Activated CD4-positive, alpha-beta T cell treated with anti-CD3 and anti-CD28 coated beads, Interleukin-2, amount 50 U/mL, for 16 hours (primary cell): ENCODE measurements around the gene REC8.
A peak's percentile ranks its signal among the peaks of the same experiment; 100 is the strongest.
"Not testable (repeated sequence)": the region's sequence is repeated elsewhere in the genome, so short reads cannot be mapped to it uniquely, and the experiment has no call there.

ENCODE experiments used
- DNase-seq: peaks from one replicate; pipeline ENCODE4 v3.0.0-alpha.2; 2020

REC8 gene

GRCh38 chr14:24206260-24207103, 34.6 kb downstream of the REC8 start:
- DNase-seq = no peak

- DNase-seq = no peak
Measured at GRCh38 chr14:24207104-24207551, 35.2 kb downstream of the REC8 start.

GRCh38 chr14:24207625-24208024, 35.7 kb downstream of the REC8 start:
- no peak for DNase-seq

GRCh38 chr14:24211311-24211710, 39.4 kb downstream of the REC8 start:
- DNase-seq = no peak

GRCh38 chr14:24212924-24213865, 41.3 kb downstream of the REC8 start, which contains the start of gene CHMP4A:
TSS of gene CHMP4A (minus strand) at chr14:24213488. CDS start at chr14:24213439, 49 bp downstream.
- peak; percentile 98 for DNase-seq

- DNase-seq = no peak
Measured at GRCh38 chr14:24213866-24214662, 42.2 kb downstream of the REC8 start.

GRCh38 chr14:24215495-24216344, 43.8 kb downstream of the REC8 start, which contains the start of gene MDP1:
TSS of gene MDP1 (minus strand) at chr14:24216066. CDS start at chr14:24215955, 111 bp downstream.
- peak; percentile 92 for DNase-seq

- DNase-seq = no peak
Measured at GRCh38 chr14:24216345-24216699, 44.4 kb downstream of the REC8 start.

GRCh38 chr14:24216876-24217275, 45.0 kb downstream of the REC8 start:
- DNase-seq = not testable (repeated sequence)

- DNase-seq = no peak
Measured at GRCh38 chr14:24219080-24219479, 47.2 kb downstream of the REC8 start.

GRCh38 chr14:24219521-24219920, 47.6 kb downstream of the REC8 start:
- no peak for DNase-seq

- DNase-seq = not testable (repeated sequence)
Measured at GRCh38 chr14:24222987-24223386, 51.1 kb downstream of the REC8 start.

GRCh38 chr14:24224618-24225071, 52.8 kb downstream of the REC8 start:
- no peak for DNase-seq

GRCh38 chr14:24226473-24226872, 54.6 kb downstream of the REC8 start:
- DNase-seq = no peak

- no peak for DNase-seq
Measured at GRCh38 chr14:24228902-24229301, 57.0 kb downstream of the REC8 start.
